OCI-LY7 (cell line): ENCODE results near the gene RAD23B. TPM values are rescaled to one million over a fixed set of nuclear protein-coding genes. Genes with fewer than 3 reads are reported as not detected.

ENCODE experiments used
- BruUV-seq: library from RNA; stranded (reverse); fragments of 400-500 nt; replicated peaks from 2 replicates; lab custom pipeline; 2021; lab: Mats Ljungman, UMichigan
- CTCF ChIA-PET: fragments of 300-600 bp; sonication (Branson Sonifier 250); formaldehyde crosslinking; loops from one replicate; lab custom pipeline; 2022; ENCODE audit warnings: antibody characterized with exemption; ENCODE audit not compliant: unreplicated experiment; lab: Charles Lee
- POLR2A ChIA-PET: fragments of 300-600 bp; sonication (Branson Sonifier 250); formaldehyde crosslinking; loops from one replicate; lab custom pipeline; 2022; ENCODE audit warnings: antibody characterized with exemption; lab: Charles Lee
- DNase-seq: peaks from one replicate; pipeline ENCODE4 v3.0.0-alpha.2; 2015; ENCODE audit warnings: low spot score
- H2AFZ ChIP-seq: fragments of 200-600 bp; sonication (generic), shearing (Covaris generic); 2 replicates; pipeline ENCODE4 v1.6.1; 2014; ENCODE audit warnings: mild to moderate bottlenecking, antibody characterized with exemption, low read length, moderate library complexity
- H3K27ac ChIP-seq: fragments of 200-600 bp; sonication (generic); 2 replicates; pipeline ENCODE4 v1.5.1; 2014; ENCODE audit warnings: mixed run types, low read depth, mild to moderate bottlenecking, moderate library complexity, low read length, inconsistent platforms; ENCODE audit not compliant: poor library complexity, severe bottlenecking
- H3K36me3 ChIP-seq: fragments of 200-600 bp; sonication (generic); 2 replicates; pipeline ENCODE4 v1.6.1; 2014; ENCODE audit warnings: mild to moderate bottlenecking, antibody characterized with exemption, low read length, moderate library complexity, mixed read lengths; ENCODE audit not compliant: insufficient read depth
- H3K4me1 ChIP-seq: fragments of 200-600 bp; sonication (generic); 2 replicates; pipeline ENCODE4 v1.5.1; 2014; ENCODE audit warnings: mild to moderate bottlenecking, low read length; ENCODE audit not compliant: insufficient read depth, poor library complexity, severe bottlenecking
- H3K4me2 ChIP-seq: fragments of 200-600 bp; sonication (generic); 2 replicates; pipeline ENCODE4 v1.6.1; 2014; ENCODE audit warnings: mild to moderate bottlenecking, low read length
- H3K4me3 ChIP-seq: fragments of 200-600 bp; sonication (generic); 2 replicates; pipeline ENCODE4 v1.5.1; 2014; ENCODE audit warnings: mild to moderate bottlenecking, low read depth, low read length; ENCODE audit not compliant: poor library complexity, severe bottlenecking
- H3K79me2 ChIP-seq: fragments of 200-600 bp; sonication (generic); 2 replicates; pipeline ENCODE4 v1.6.1; 2016; ENCODE audit warnings: low read depth, mild to moderate bottlenecking, low read length, moderate library complexity, mixed read lengths; ENCODE audit not compliant: insufficient read depth
- H3K9me2 ChIP-seq: fragments of 200-600 bp; sonication (generic); 2 replicates; pipeline ENCODE4 v1.6.1; 2016; ENCODE audit warnings: mild to moderate bottlenecking, low read length, mixed read lengths; ENCODE audit not compliant: insufficient read depth
- H3K9me3 ChIP-seq: fragments of 200-600 bp; sonication (generic); 2 replicates; pipeline ENCODE4 v1.6.1; 2014; ENCODE audit warnings: mild to moderate bottlenecking, mixed run types, low read length, mixed read lengths
- H4K20me1 ChIP-seq: fragments of 200-600 bp; sonication (generic); 2 replicates; pipeline ENCODE4 v1.6.1; 2014; ENCODE audit warnings: mild to moderate bottlenecking, antibody characterized with exemption, low read length, moderate library complexity, mixed read lengths; ENCODE audit not compliant: insufficient read depth
- EZH2phosphoT487 ChIP-seq: fragments of 200-600 bp; sonication (generic); IDR thresholded peaks from 2 replicates; pipeline ENCODE4 v1.6.1; 2018; ENCODE audit warnings: low read depth, borderline replicate concordance, mild to moderate bottlenecking, mixed run types, antibody characterized with exemption, low read length, moderate library complexity, mixed read lengths
- intact Hi-C: fragments of 100-400 bp; cut with micrococcal nuclease; formaldehyde crosslinking; loops from one replicate; pipeline ENCODE4 v1.10.0; 2022; ENCODE audit not compliant: unreplicated experiment
- total RNA-seq, 2 experiments: library from RNA; depleted of rRNA in 1 of 2; stranded (reverse); fragments of >200 nt in 1 of 2; shearing (Covaris generic) in 1 of 2; gene quantifications; 2 replicates each; pipeline ENCODE4 v1.2.3, GENCODE V29; 2014 to 2022
- TF ChIP-seq, protein P1 (sequence below): fragments of 200-600 bp; sonication (generic); conservative IDR thresholded peaks from 2 replicates; pipeline ENCODE4 v1.5.1; 2014; ENCODE audit warnings: mild to moderate bottlenecking, antibody characterized with exemption, low read length, moderate library complexity, mixed read lengths

The RAD23B gene
- total RNA-seq, 2 experiments from 2014 or later: 67.3 to 120 TPM

DNA sequence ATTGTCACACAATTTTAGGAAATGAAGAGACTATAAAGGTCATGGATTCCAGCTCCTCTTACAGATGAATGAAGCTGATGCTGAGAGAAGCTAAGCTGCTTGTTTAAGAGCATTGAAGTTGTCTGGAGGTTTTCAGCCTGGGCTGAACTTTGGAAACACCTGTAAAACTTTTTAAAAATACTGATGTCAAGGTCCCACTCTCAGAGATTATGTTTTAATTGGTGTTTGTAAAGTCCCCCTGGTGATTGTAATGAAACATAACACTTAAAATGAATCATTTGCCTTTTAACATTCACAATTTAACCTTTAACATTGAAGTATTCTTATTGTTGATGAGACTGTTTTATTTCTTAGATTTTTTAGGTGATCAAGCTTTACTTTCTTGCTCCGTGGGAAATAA lies 16.4 kb downstream of the RAD23B start:
- TF ChIP-seq, protein P1, sequence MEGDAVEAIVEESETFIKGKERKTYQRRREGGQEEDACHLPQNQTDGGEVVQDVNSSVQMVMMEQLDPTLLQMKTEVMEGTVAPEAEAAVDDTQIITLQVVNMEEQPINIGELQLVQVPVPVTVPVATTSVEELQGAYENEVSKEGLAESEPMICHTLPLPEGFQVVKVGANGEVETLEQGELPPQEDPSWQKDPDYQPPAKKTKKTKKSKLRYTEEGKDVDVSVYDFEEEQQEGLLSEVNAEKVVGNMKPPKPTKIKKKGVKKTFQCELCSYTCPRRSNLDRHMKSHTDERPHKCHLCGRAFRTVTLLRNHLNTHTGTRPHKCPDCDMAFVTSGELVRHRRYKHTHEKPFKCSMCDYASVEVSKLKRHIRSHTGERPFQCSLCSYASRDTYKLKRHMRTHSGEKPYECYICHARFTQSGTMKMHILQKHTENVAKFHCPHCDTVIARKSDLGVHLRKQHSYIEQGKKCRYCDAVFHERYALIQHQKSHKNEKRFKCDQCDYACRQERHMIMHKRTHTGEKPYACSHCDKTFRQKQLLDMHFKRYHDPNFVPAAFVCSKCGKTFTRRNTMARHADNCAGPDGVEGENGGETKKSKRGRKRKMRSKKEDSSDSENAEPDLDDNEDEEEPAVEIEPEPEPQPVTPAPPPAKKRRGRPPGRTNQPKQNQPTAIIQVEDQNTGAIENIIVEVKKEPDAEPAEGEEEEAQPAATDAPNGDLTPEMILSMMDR: peak; percentile 54; the same call in 1 of the 2 replicates
- no peak for TF ChIP-seq EZH2phosphoT487
- H3K79me2 ChIP-seq: peaks cover 98% of the 10 kb centered on the region
- peaks cover 72% of the 10 kb centered on the region for H3K36me3 ChIP-seq
- POLR2A ChIA-PET: interaction anchor here (1.0 to 1.3 kb wide), 3 partner anchors 14 to 29 kb away, joined by 3 to 4 read pairs (median 3); no protein-coding TSS in a partner anchor
- DNase-seq: no peak
- H3K4me2 ChIP-seq: no peak overlapping the region
- no peak overlapping the region for H2AFZ ChIP-seq
- no peaks in the 10 kb centered on the region for H3K9me3 ChIP-seq
- H3K27ac ChIP-seq: no peak overlapping the region
- H3K4me3 ChIP-seq: no peak overlapping the region
- H4K20me1 ChIP-seq: peaks cover 59% of the 10 kb centered on the region
- no peaks in the 10 kb centered on the region for H3K9me2 ChIP-seq
- CTCF ChIA-PET: interaction anchor here (0.6 kb wide), 1 partner anchor 60 kb away, joined by 3 read pairs; no protein-coding TSS in a partner anchor
- intact Hi-C loops: loop anchor here (2.0 kb wide), 1 partner anchor 15 kb away; no protein-coding TSS in a partner anchor
- BruUV-seq: no TSS peak
- H3K4me1 ChIP-seq: peaks cover 11% of the 10 kb centered on the region

DNA sequence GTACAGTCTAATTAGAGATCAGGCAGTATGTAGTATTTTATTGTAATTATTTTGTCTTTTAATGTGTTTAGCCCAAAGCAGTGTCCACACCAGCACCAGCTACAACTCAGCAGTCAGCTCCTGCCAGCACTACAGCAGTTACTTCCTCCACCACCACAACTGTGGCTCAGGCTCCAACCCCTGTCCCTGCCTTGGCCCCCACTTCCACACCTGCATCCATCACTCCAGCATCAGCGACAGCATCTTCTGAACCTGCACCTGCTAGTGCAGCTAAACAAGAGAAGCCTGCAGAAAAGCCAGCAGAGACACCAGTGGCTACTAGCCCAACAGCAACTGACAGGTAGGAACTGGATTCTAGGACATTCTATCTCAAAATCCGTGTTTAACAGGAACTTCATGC lies 23.2 kb downstream of the RAD23B start:
- H3K36me3 ChIP-seq: peaks cover 94% of the 10 kb centered on the region
- POLR2A ChIA-PET: interaction anchor here (0.6 to 1.9 kb wide), 3 partner anchors 9 to 1069 kb away, joined by 4 to 9 read pairs (median 5); no protein-coding TSS in a partner anchor
- no peaks in the 10 kb centered on the region for H3K4me1 ChIP-seq
- intact Hi-C loops: no loop called here
- no peak for DNase-seq
- no peaks in the 10 kb centered on the region for H3K9me3 ChIP-seq
- H2AFZ ChIP-seq: no peak overlapping the region
- peaks cover 82% of the 10 kb centered on the region for H3K79me2 ChIP-seq
- no peak overlapping the region for H3K4me2 ChIP-seq
- H4K20me1 ChIP-seq: peaks cover 31% of the 10 kb centered on the region; the same call in 1 of the 2 replicates
- H3K9me2 ChIP-seq: no peaks in the 10 kb centered on the region
- no peak overlapping the region for H3K27ac ChIP-seq
- H3K4me3 ChIP-seq: no peak overlapping the region
- TF ChIP-seq, protein P1: no peak
- no peak for TF ChIP-seq EZH2phosphoT487
- no TSS peak for BruUV-seq
- CTCF ChIA-PET: no interaction called here

DNA sequence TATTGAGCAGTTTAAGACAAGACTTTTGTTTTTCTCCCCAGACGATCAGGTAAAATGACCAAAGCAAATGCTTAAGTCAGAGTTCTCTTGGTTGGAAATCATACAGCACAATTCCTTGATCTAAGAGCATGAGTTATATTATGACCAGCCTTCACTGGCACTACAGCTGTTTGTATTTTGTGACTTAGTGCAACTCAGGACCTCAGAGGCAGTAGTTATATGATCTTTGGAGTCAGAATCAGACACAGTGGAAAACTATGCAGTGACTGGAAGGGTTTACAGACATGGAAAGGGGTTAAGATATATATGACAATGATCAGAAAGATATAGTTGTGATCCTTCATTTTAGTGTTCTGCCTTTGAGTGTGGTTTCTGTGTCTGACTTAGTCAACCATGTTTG lies 24.3 kb downstream of the RAD23B start:
- Histone ChIP-seq H3K9me3 (no peaks in the 10 kb centered on the region), H3K27ac (no peak overlapping the region), H3K4me2 (no peak overlapping the region), H3K4me3 (no peak overlapping the region), H3K36me3 (peaks cover 94% of the 10 kb centered on the region), H3K79me2 (peaks cover 81% of the 10 kb centered on the region), H3K9me2 (no peaks in the 10 kb centered on the region), H3K4me1 (no peaks in the 10 kb centered on the region), H4K20me1 (peaks cover 30% of the 10 kb centered on the region; the same call in 1 of the 2 replicates), H2AFZ (no peak overlapping the region)
- ChIA-PET CTCF (no interaction called here), POLR2A (interaction anchor here (0.7 to 1.9 kb wide), 3 partner anchors 9 to 229 kb away, joined by 3 to 9 read pairs (median 3); no protein-coding TSS in a partner anchor)
- no TSS peak for BruUV-seq
- TF ChIP-seq, protein P1: no peak
- DNase-seq: no peak
- intact Hi-C loops: no loop called here
